ENCODE data around the gene UXT.

- TF ChIP-seq CTCF (IDR thresholded peaks at IDR 0.05) (peak in 1 of 6 experiments; percentile 3), POLR2A (IDR thresholded peaks at IDR 0.05) (peak; percentile 49 to 63)
These were observed 8.6 kb downstream of the UXT start, which contains the start of gene ELK1 for GRCh38 chrX:47650164-47651042.
